C4-2B (cell line): Measurements from ENCODE around the gene ODAM.
"Not testable (repeated sequence)": the region's sequence is repeated elsewhere in the genome, so short reads cannot be mapped to it uniquely, and the experiment has no call there.

Experiments used
- ZFX ChIP-seq: fragments of 450-650 bp; IDR thresholded peaks from 2 replicates; pipeline ENCODE4 v1.6.1; 2017
- TF ChIP-seq, protein P1 (sequence below): fragments of 450-650 bp; conservative IDR thresholded peaks from 2 replicates; pipeline ENCODE4 v1.5.1; 2017; ENCODE audit warnings: mild to moderate bottlenecking

DNA sequence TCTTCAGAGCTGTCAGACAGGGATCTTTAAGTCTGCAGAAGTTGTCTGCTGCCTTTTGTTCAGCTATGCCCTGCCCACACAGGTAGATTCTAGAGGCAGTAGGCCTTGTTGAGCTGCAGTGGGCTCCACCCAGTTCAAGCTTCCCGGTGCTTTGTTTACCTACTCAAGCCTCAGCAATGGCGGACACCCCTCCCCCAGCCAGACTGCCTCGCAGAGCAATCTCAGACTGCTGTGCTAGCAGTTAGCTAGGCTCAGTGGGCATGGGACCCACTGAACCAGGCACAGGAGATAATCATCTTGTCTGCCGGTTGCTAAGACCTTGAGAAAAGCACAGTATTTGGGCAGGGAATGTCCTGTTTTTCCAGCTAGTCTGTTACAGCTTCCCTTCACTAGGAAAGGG, 17.2 kb downstream of the ODAM start:
- TF ChIP-seq, protein P1, sequence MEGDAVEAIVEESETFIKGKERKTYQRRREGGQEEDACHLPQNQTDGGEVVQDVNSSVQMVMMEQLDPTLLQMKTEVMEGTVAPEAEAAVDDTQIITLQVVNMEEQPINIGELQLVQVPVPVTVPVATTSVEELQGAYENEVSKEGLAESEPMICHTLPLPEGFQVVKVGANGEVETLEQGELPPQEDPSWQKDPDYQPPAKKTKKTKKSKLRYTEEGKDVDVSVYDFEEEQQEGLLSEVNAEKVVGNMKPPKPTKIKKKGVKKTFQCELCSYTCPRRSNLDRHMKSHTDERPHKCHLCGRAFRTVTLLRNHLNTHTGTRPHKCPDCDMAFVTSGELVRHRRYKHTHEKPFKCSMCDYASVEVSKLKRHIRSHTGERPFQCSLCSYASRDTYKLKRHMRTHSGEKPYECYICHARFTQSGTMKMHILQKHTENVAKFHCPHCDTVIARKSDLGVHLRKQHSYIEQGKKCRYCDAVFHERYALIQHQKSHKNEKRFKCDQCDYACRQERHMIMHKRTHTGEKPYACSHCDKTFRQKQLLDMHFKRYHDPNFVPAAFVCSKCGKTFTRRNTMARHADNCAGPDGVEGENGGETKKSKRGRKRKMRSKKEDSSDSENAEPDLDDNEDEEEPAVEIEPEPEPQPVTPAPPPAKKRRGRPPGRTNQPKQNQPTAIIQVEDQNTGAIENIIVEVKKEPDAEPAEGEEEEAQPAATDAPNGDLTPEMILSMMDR, result not testable (repeated sequence)
- not testable (repeated sequence) for TF ChIP-seq ZFX
